GM12878 (cell line): ENCODE measurements around the gene HSD17B2. TPM values are rescaled to one million over a fixed set of nuclear protein-coding genes. Genes with fewer than 3 reads are reported as not detected.

ENCODE experiments used
- ATAC-seq: fragments of 200-7000 bp; cut with Tn5 transposase; 3 replicates; pipeline ENCODE4 v1.9.1; 2020; ENCODE audit warnings: mild to moderate bottlenecking, moderate library complexity
- BruUV-seq: library from RNA; stranded (reverse); fragments of 400-500 nt; replicated peaks from 2 replicates; lab custom pipeline; 2021; lab: Mats Ljungman, UMichigan
- CTCF ChIA-PET: fragments of 300-600 bp; sonication (Branson Sonifier 250); formaldehyde crosslinking; extraction: SDS; loops from one replicate; lab custom pipeline; 2021; ENCODE audit warnings: inconsistent platforms; lab: Yijun Ruan, JAX
- POLR2A ChIA-PET: fragments of 350-600 bp; formaldehyde crosslinking; extraction: SDS; loops from one replicate; lab custom pipeline; 2021; ENCODE audit warnings: inconsistent platforms; lab: Charles Lee
- RAD21 ChIA-PET: fragments of 300-600 bp; sonication (Branson Sonifier 250); formaldehyde crosslinking; loops from one replicate; lab custom pipeline; 2023; ENCODE audit warnings: antibody characterized with exemption; ENCODE audit not compliant: unreplicated experiment; lab: Charles Lee
- SMC1A ChIA-PET: fragments of 300-600 bp; sonication (Branson Sonifier 250); formaldehyde crosslinking; loops from one replicate; lab custom pipeline; 2023; ENCODE audit not compliant: unreplicated experiment, uncharacterized antibody; lab: Charles Lee
- DNase-seq: peaks from one replicate; pipeline ENCODE4 v3.0.0-alpha.2; 2011; ENCODE audit warnings: low read depth, low spot score
- FAIRE-seq: peaks from 3 replicates; lab custom pipeline; 2011; peaks lifted over from hg19 to GRCh38; lab: Jason Lieb, UNC
- H2AFZ ChIP-seq: 2 replicates; pipeline ENCODE4 v1.6.0; 2011; ENCODE audit warnings: low read depth, low read length, control low read depth; ENCODE audit not compliant: control insufficient read depth
- H3K27ac ChIP-seq: 2 replicates; pipeline ENCODE4 v1.5.1; 2011; ENCODE audit warnings: control low read depth; ENCODE audit not compliant: control insufficient read depth, insufficient read depth
- H3K27me3 ChIP-seq, 2 experiments: replicated peaks in 1 of 2; 2 replicates each; pipeline versions ENCODE4 v1.6.0 to v1.6.1; 2011; ENCODE audit warnings: low read length in 1 of 2; ENCODE audit not compliant: control insufficient read depth in 2 of 2, insufficient read depth in 2 of 2
- H3K36me3 ChIP-seq, 2 experiments: 2 replicates each; pipeline ENCODE4 v1.5.1; 2011; ENCODE audit warnings: low read length in 1 of 2; ENCODE audit not compliant: control insufficient read depth in 2 of 2, insufficient read depth in 2 of 2
- H3K4me1 ChIP-seq: 2 replicates; pipeline ENCODE4 v1.6.1; 2011; ENCODE audit warnings: mild to moderate bottlenecking, low read length, moderate library complexity, mixed read lengths; ENCODE audit not compliant: control insufficient read depth, insufficient read depth
- H3K4me2 ChIP-seq: 2 replicates; pipeline ENCODE4 v1.6.0; 2011; ENCODE audit warnings: control low read depth; ENCODE audit not compliant: control insufficient read depth, insufficient read depth
- H3K4me3 ChIP-seq: fragments of 200-600 bp; sonication (generic); 2 replicates; pipeline ENCODE4 v1.5.1; 2016
- H3K79me2 ChIP-seq: 2 replicates; pipeline ENCODE4 v1.6.0; 2011; ENCODE audit warnings: low read length; ENCODE audit not compliant: control insufficient read depth, insufficient read depth
- H3K9ac ChIP-seq: 2 replicates; pipeline ENCODE4 v1.8.0; 2011; ENCODE audit warnings: low read length, control low read depth, mixed read lengths; ENCODE audit not compliant: control insufficient read depth, insufficient read depth
- H3K9me3 ChIP-seq: replicated peaks from 3 replicates; pipeline ENCODE4 v1.5.1; 2011; ENCODE audit warnings: mild to moderate bottlenecking, low read length; ENCODE audit not compliant: control insufficient read depth, insufficient read depth
- H4K20me1 ChIP-seq: 2 replicates; pipeline ENCODE4 v1.6.0; 2011; ENCODE audit not compliant: control insufficient read depth, insufficient read depth
- CEBPZ ChIP-seq: fragments of 150-350 bp; IDR thresholded peaks from 2 replicates; pipeline ENCODE4 v1.6.1; 2016; ENCODE audit warnings: low read depth, low read length
- FOXK2 ChIP-seq: fragments of 450-650 bp; IDR thresholded peaks from 2 replicates; pipeline ENCODE4 v1.6.1; 2017; ENCODE audit warnings: mild to moderate bottlenecking, moderate library complexity
- HDAC2 ChIP-seq: fragments of 200-600 bp; sonication (generic); IDR thresholded peaks from 2 replicates; pipeline ENCODE4 v1.6.1; 2017
- KDM1A ChIP-seq: fragments of 200-600 bp; sonication (generic); IDR thresholded peaks from 2 replicates; pipeline ENCODE4 v1.6.1; 2016; ENCODE audit warnings: borderline replicate concordance
- MYC ChIP-seq: IDR thresholded peaks from 2 replicates; pipeline ENCODE4 v1.6.1; 2011; ENCODE audit warnings: mild to moderate bottlenecking, low read length, moderate library complexity, inconsistent platforms; ENCODE audit not compliant: insufficient read depth, insufficient replicate concordance, insufficient read length, severe bottlenecking
- PKNOX1 ChIP-seq: fragments of 450-650 bp; IDR thresholded peaks from 2 replicates; pipeline ENCODE4 v1.6.1; 2016; ENCODE audit warnings: mild to moderate bottlenecking
- POLR2AphosphoS2 ChIP-seq: IDR thresholded peaks from 2 replicates; pipeline ENCODE4 v1.6.1; 2011; ENCODE audit warnings: low read depth, mild to moderate bottlenecking, low read length, improper control_type of control experiment, moderate library complexity
- POLR2AphosphoS5 ChIP-seq: IDR thresholded peaks from 2 replicates; pipeline ENCODE4 v1.6.1; 2011; ENCODE audit warnings: mild to moderate bottlenecking, low read length, inconsistent platforms
- SMAD1 ChIP-seq: fragments of 450-650 bp; IDR thresholded peaks from 2 replicates; pipeline ENCODE4 v1.6.1; 2018; ENCODE audit warnings: mild to moderate bottlenecking, low read depth; ENCODE audit not compliant: partially characterized antibody
- SUZ12 ChIP-seq: fragments of 200-600 bp; sonication (generic); IDR thresholded peaks from one replicate; pipeline ENCODE4 v1.6.1; 2018; ENCODE audit warnings: antibody characterized with exemption, mild to moderate bottlenecking; ENCODE audit not compliant: unreplicated experiment
- USF2 ChIP-seq: IDR thresholded peaks from 2 replicates; pipeline ENCODE4 v1.6.1; 2011; ENCODE audit warnings: low read depth, low read length, improper control_type of control experiment, borderline replicate concordance
- ZBED1 ChIP-seq: IDR thresholded peaks from 2 replicates; pipeline ENCODE4 v1.6.1; 2016; ENCODE audit warnings: borderline replicate concordance
- ZNF687 ChIP-seq: fragments of 450-650 bp; IDR thresholded peaks from 2 replicates; pipeline ENCODE4 v1.6.1; 2017; ENCODE audit warnings: mild to moderate bottlenecking, moderate library complexity
- ZZZ3 ChIP-seq: IDR thresholded peaks from 2 replicates; pipeline ENCODE4 v1.6.1; 2011; ENCODE audit warnings: low read depth; ENCODE audit not compliant: control insufficient read depth, insufficient read length
- WGBS: methylation state at CpG from one replicate; pipeline ENCODE4 v1.1.6; 2016; ENCODE audit warnings: low lambda C conversion rate; ENCODE audit not compliant: insufficient replicate concordance, insufficient coverage; ENCODE audit errors: missing lambda C conversion rate; 5-methylcytosine and 5-hydroxymethylcytosine counted together
- in situ Hi-C: fragments of 300-500 bp; cut with MboI; formaldehyde crosslinking; loops from 9 replicates; pipeline ENCODE4 v1.14.3; 2018; ENCODE audit warnings: mixed read lengths
- intact Hi-C: fragments of 100-400 bp; cut with micrococcal nuclease; formaldehyde crosslinking; loops from one replicate; pipeline ENCODE4 v1.14.2; 2022; ENCODE audit not compliant: unreplicated experiment
- polyA plus RNA-seq, 11 experiments: library from polyadenylated mRNA; depleted of rRNA in 4 of 11; unstranded in 6 of 11; stranded (reverse) in 5 of 11; fragments of >200 nt; fragmentation: Nextera tagmentation in 4 of 11; fragmentation: Illumina TruSeq in 1 of 11; extraction: Ambion mirVana in 4 of 11; extraction: Trizol in 1 of 11; gene quantifications; 1 replicate in 1 of 11; 2 replicates in 10 of 11; pipeline versions ENCODE4 v1.2.1 to v1.2.3, GENCODE V29; 2011 to 2016; ENCODE audit warnings: inconsistent platforms in 2 of 11, missing spikeins in 2 of 11, low read depth in 1 of 11
- total RNA-seq, 4 experiments: library from RNA; depleted of rRNA in 3 of 4; stranded (reverse); fragments of >200 nt in 3 of 4; fragmentation: Illumina TruSeq in 1 of 4; extraction: Trizol in 1 of 4; gene quantifications; 2 replicates each; pipeline versions ENCODE4 v1.2.1 to v1.2.3, GENCODE V29; 2013 to 2021

HSD17B2 gene
- total and polyA plus RNA-seq, 10 of the 15 experiments (the other 5 are each of a cell fraction or from before 2014, with no cell fraction given): not detected

GRCh38 chr16:82135844-82136243, 100.8 kb downstream of the HSD17B2 start:
- Histone ChIP-seq H3K4me2 (no peak overlapping the region), H3K9ac (no peak overlapping the region), H3K27me3 (no peaks in the 10 kb centered on the region), H3K79me2 (no peaks in the 10 kb centered on the region), H4K20me1 (no peaks in the 10 kb centered on the region), H3K4me3 (no peak overlapping the region), H3K27ac (no peak overlapping the region), H3K36me3 (no peaks in the 10 kb centered on the region), H3K9me3 (no peaks in the 10 kb centered on the region; the same call in 2 of the 3 replicates), H2AFZ (no peak overlapping the region), H3K4me1 (no peaks in the 10 kb centered on the region)
- TF ChIP-seq SUZ12 (no peak), ZZZ3 (no peak), FOXK2 (no peak), SMAD1 (no peak), KDM1A (no peak), ZBED1 (no peak), POLR2AphosphoS2 (no peak), HDAC2 (no peak), PKNOX1 (no peak), MYC (no peak), POLR2AphosphoS5 (no peak), USF2 (no peak), CEBPZ (no peak), ZNF687 (no peak)
- FAIRE-seq (no peak), ATAC-seq (no peak), DNase-seq (no peak)
- ChIA-PET SMC1A (no interaction called here), RAD21 (no interaction called here), POLR2A (no interaction called here), CTCF (no interaction called here)
- WGBS: 54% methylated on average over 8 of the region's 8 CpGs
- in situ Hi-C loops (no loop called here), intact Hi-C loops (no loop called here)
- no TSS peak for BruUV-seq
